HepG2 (cell line): ENCODE data around the gene ALPK3. TPM values are rescaled to one million over a fixed set of nuclear protein-coding genes. Genes with fewer than 3 reads are reported as not detected.

Experiments used
- ARNT2 ChIP-seq: sonication (generic); formaldehyde crosslinking; IDR thresholded peaks from 2 replicates; pipeline ENCODE4 v1.8.0; 2022; ENCODE audit warnings: mild to moderate bottlenecking, low read depth, missing genetic modification reagents, moderate library complexity
- ATF1 ChIP-seq: IDR thresholded peaks from 2 replicates; pipeline ENCODE4 v1.6.1; 2016; ENCODE audit warnings: mild to moderate bottlenecking, control low read depth
- ATF3 ChIP-seq: sonication (generic); formaldehyde crosslinking; IDR thresholded peaks from 2 replicates; pipeline ENCODE4 v1.4.0; 2020; ENCODE audit warnings: missing genetic modification reagents
- CAMTA2 ChIP-seq: sonication (generic); formaldehyde crosslinking; IDR thresholded peaks from 2 replicates; pipeline ENCODE4 v1.4.0; 2020; ENCODE audit warnings: mild to moderate bottlenecking, missing genetic modification reagents, borderline replicate concordance
- CC2D1A ChIP-seq: sonication (generic); formaldehyde crosslinking; IDR thresholded peaks from 2 replicates; pipeline ENCODE4 v1.8.1; 2023; ENCODE audit warnings: mild to moderate bottlenecking, missing genetic modification reagents
- CENPX ChIP-seq: sonication (generic); formaldehyde crosslinking; IDR thresholded peaks from 2 replicates; pipeline ENCODE4 v1.9.0; 2021; ENCODE audit warnings: mild to moderate bottlenecking, missing genetic modification reagents, moderate library complexity
- HCFC1 ChIP-seq: fragments of 150-350 bp; IDR thresholded peaks from 2 replicates; pipeline ENCODE4 v1.6.1; 2014; ENCODE audit warnings: low read depth, low read length
- MXI1 ChIP-seq: IDR thresholded peaks from 3 replicates; pipeline ENCODE4 v1.6.1; 2012; ENCODE audit warnings: low read depth, low read length, inconsistent platforms, borderline replicate concordance
- PHF21A ChIP-seq: sonication (generic); formaldehyde crosslinking; IDR thresholded peaks from 2 replicates; pipeline ENCODE4 v1.5.0; 2020; ENCODE audit warnings: mild to moderate bottlenecking, missing genetic modification reagents
- RBAK ChIP-seq: sonication (generic); formaldehyde crosslinking; IDR thresholded peaks from 2 replicates; pipeline ENCODE4 v1.5.1; 2020; ENCODE audit warnings: mild to moderate bottlenecking, missing genetic modification reagents
- RBM39 ChIP-seq: fragments of 200-400 bp; formaldehyde crosslinking; IDR thresholded peaks from one replicate; pipeline ENCODE4 v1.6.1; 2018; ENCODE audit warnings: antibody characterized with exemption, mild to moderate bottlenecking, low read depth, low read length; ENCODE audit not compliant: poor library complexity, severe bottlenecking
- SKIL ChIP-seq: sonication (generic); formaldehyde crosslinking; IDR thresholded peaks from 2 replicates; pipeline ENCODE4 v1.8.0; 2022; ENCODE audit warnings: missing genetic modification reagents, mild to moderate bottlenecking, moderate library complexity, borderline replicate concordance
- SOX13 ChIP-seq, 3 experiments: fragments of 450-650 bp in 1 of 3; sonication (generic) in 1 of 3; formaldehyde crosslinking in 1 of 3; IDR thresholded peaks in 2 of 3; conservative IDR thresholded peaks in 1 of 3; 2 replicates each; pipeline versions ENCODE4 v1.5.0 to v1.6.1; 2016 to 2020; ENCODE audit warnings: antibody characterized with exemption in 1 of 3, mild to moderate bottlenecking in 1 of 3, missing compliant biosample characterization in 1 of 3, missing genetic modification reagents in 1 of 3, moderate library complexity in 1 of 3
- SOX5 ChIP-seq: IDR thresholded peaks from 2 replicates; pipeline ENCODE4 v1.6.1; 2016; ENCODE audit warnings: borderline replicate concordance
- SP140L ChIP-seq: sonication (generic); formaldehyde crosslinking; IDR thresholded peaks from 2 replicates; pipeline ENCODE4 v1.4.0; 2020; ENCODE audit warnings: missing genetic modification reagents, borderline replicate concordance
- ZBTB49 ChIP-seq: sonication (generic); formaldehyde crosslinking; IDR thresholded peaks from 2 replicates; pipeline ENCODE4 v1.4.0; 2020; ENCODE audit warnings: missing genetic modification reagents, borderline replicate concordance
- ZKSCAN1 ChIP-seq: fragments of 150-350 bp; IDR thresholded peaks from 2 replicates; pipeline ENCODE4 v1.6.1; 2014; ENCODE audit warnings: low read length
- ZNF142 ChIP-seq: sonication (generic); formaldehyde crosslinking; IDR thresholded peaks from 2 replicates; pipeline ENCODE4 v1.4.0; 2020; ENCODE audit warnings: missing genetic modification reagents
- polyA plus RNA-seq, 8 experiments: library from polyadenylated mRNA; depleted of rRNA in 3 of 8; stranded (reverse) in 7 of 8; unstranded in 1 of 8; fragments of >200 nt; fragmentation: Illumina TruSeq in 4 of 8; extraction: Trizol in 4 of 8; gene quantifications; 2 replicates each; pipeline versions ENCODE4 v1.2.1 to v1.2.3, GENCODE V29; 2011 to 2016; ENCODE audit warnings: low read depth in 4 of 8, missing spikeins in 1 of 8, mixed read lengths in 1 of 8; ENCODE audit not compliant: insufficient read depth in 1 of 8
- total RNA-seq, 5 experiments: library from RNA; depleted of rRNA; stranded (reverse); fragments of >200 nt; fragmentation: Illumina TruSeq; extraction: Trizol; gene quantifications; 2 replicates each; pipeline ENCODE4 v1.2.3, GENCODE V29; 2016; ENCODE audit warnings: low read depth in 1 of 5

The ALPK3 gene
- total and polyA plus RNA-seq, 2 of the 13 experiments (the other 11 are each of a cell fraction or from before 2014, with no cell fraction given), result 0.04 to 0.42 TPM

GRCh38 chr15:84818261-84819131 lies 1.3 kb downstream of the ALPK3 start (continued):
- TF ChIP-seq ZBTB49 (CRISPR knock-in tag) (no peak), PHF21A (CRISPR knock-in tag) (peak; percentile 58), CAMTA2 (CRISPR knock-in tag) (no peak), CENPX (CRISPR knock-in tag) (no peak), RBM39 (no peak), SKIL (CRISPR knock-in tag) (0 out of 2 replicates have a peak, but pooled peaks have one; percentile 33), SP140L (no peak), SOX13 (IDR thresholded peaks at IDR 0.05) (no peak), SOX13 (CRISPR knock-in tag; conservative IDR thresholded peaks at IDR 0.05 in 1 of 2, IDR thresholded peaks at IDR 0.05 in 1 of 2) (peak in 1 of 2 experiments; percentile 25; a peak in 1 of 4 replicates), HCFC1 (no peak), MXI1 (peak; percentile 54; the same call in 1 of the 3 replicates), ATF3 (CRISPR knock-in tag) (no peak), RBAK (no peak), ARNT2 (CRISPR knock-in tag) (no peak), ZNF142 (peak; percentile 64), SOX5 (CRISPR knock-in tag) (peak; percentile 52), CC2D1A (no peak), ZKSCAN1 (no peak), ATF1 (CRISPR knock-in tag) (no peak)
